Ishikawa (cell line): ENCODE data around the gene TMEM40.

ENCODE experiments used
- CEBPB ChIP-seq: IDR thresholded peaks from 2 replicates; pipeline ENCODE4 v1.6.1; 2012
- CREB1 ChIP-seq: IDR thresholded peaks from 2 replicates; pipeline ENCODE4 v1.6.1; 2012; ENCODE audit warnings: low read depth
- EGR1 ChIP-seq: IDR thresholded peaks from 2 replicates; pipeline ENCODE4 v1.6.1; 2012
- EP300 ChIP-seq: IDR thresholded peaks from 2 replicates; pipeline ENCODE4 v1.6.1; 2012; ENCODE audit warnings: borderline replicate concordance
- FOXM1 ChIP-seq: IDR thresholded peaks from 2 replicates; pipeline ENCODE4 v1.6.1; 2012; ENCODE audit warnings: low read depth, borderline replicate concordance
- NFIC ChIP-seq: IDR thresholded peaks from 2 replicates; pipeline ENCODE4 v1.6.1; 2012
- RAD21 ChIP-seq: IDR thresholded peaks from 2 replicates; pipeline ENCODE4 v1.6.1; 2012; ENCODE audit warnings: low read depth
- TAF1 ChIP-seq: IDR thresholded peaks from 2 replicates; pipeline ENCODE4 v1.6.1; 2012; ENCODE audit warnings: low read depth, mild to moderate bottlenecking
- TCF12 ChIP-seq: IDR thresholded peaks from 2 replicates; pipeline ENCODE4 v1.6.1; 2012; ENCODE audit warnings: low read depth
- TEAD4 ChIP-seq: IDR thresholded peaks from 2 replicates; pipeline ENCODE4 v1.6.1; 2012
- YY1 ChIP-seq: IDR thresholded peaks from 2 replicates; pipeline ENCODE4 v1.6.1; 2012; ENCODE audit warnings: low read depth
- ZBTB7A ChIP-seq: IDR thresholded peaks from 2 replicates; pipeline ENCODE4 v1.6.1; 2012; ENCODE audit warnings: low read depth
- TF ChIP-seq, protein P1 (sequence below): IDR thresholded peaks from 2 replicates; pipeline ENCODE4 v1.6.1; 2012; ENCODE audit warnings: low read depth, mild to moderate bottlenecking
- TF ChIP-seq, protein P2 (sequence below): IDR thresholded peaks from 2 replicates; pipeline ENCODE4 v1.6.1; 2012
- TF ChIP-seq, protein P3 (sequence below): IDR thresholded peaks from 2 replicates; pipeline ENCODE4 v1.6.1; 2012

The TMEM40 gene

DNA sequence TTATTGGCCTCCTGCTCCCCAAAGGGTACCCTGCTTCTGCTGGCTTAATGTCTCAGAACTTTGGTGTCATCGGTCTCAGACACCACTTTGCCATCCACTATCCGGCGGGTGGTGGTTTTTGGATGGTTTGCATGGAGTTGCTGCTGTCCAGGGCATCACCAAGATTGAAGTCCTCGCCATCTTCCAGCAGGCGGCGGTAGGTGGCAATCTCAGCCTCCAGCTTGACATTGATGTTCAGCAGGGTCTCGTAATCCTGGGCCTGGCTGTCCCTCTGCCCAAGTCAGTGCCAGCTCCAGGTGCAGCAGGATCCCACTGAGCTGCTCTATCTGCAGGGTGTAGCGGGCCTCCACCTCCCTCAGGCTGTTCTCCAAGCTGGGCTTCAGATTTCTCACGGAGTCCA lies 28.3 kb upstream of the TMEM40 start:
- TF ChIP-seq RAD21: peak; percentile 40

DNA sequence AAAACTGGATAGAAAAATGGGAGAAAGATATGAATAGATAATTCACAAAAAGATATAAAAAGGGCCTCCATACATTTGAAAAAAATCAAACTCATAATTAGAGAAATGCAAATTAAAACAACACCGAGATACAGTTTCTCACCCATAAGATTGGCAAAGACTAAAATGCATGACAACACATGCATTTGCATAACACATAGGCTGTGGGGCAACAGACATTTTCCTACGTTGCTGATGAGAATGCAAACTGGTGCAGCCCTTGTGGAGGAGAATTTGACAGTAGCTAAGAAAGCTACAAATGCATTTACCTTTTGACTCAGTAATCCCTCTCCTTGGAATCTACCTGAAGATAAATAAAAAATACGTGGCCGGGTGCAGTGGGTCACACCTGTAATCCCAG lies 26.0 kb upstream of the TMEM40 start:
- no peak for TF ChIP-seq NFIC
- TF ChIP-seq RAD21: no peak
- no peak for TF ChIP-seq EGR1
- no peak for TF ChIP-seq TEAD4
- TF ChIP-seq, protein P1, sequence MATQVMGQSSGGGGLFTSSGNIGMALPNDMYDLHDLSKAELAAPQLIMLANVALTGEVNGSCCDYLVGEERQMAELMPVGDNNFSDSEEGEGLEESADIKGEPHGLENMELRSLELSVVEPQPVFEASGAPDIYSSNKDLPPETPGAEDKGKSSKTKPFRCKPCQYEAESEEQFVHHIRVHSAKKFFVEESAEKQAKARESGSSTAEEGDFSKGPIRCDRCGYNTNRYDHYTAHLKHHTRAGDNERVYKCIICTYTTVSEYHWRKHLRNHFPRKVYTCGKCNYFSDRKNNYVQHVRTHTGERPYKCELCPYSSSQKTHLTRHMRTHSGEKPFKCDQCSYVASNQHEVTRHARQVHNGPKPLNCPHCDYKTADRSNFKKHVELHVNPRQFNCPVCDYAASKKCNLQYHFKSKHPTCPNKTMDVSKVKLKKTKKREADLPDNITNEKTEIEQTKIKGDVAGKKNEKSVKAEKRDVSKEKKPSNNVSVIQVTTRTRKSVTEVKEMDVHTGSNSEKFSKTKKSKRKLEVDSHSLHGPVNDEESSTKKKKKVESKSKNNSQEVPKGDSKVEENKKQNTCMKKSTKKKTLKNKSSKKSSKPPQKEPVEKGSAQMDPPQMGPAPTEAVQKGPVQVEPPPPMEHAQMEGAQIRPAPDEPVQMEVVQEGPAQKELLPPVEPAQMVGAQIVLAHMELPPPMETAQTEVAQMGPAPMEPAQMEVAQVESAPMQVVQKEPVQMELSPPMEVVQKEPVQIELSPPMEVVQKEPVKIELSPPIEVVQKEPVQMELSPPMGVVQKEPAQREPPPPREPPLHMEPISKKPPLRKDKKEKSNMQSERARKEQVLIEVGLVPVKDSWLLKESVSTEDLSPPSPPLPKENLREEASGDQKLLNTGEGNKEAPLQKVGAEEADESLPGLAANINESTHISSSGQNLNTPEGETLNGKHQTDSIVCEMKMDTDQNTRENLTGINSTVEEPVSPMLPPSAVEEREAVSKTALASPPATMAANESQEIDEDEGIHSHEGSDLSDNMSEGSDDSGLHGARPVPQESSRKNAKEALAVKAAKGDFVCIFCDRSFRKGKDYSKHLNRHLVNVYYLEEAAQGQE: no peak
- TF ChIP-seq TAF1: no peak
- TF ChIP-seq, protein P2, sequence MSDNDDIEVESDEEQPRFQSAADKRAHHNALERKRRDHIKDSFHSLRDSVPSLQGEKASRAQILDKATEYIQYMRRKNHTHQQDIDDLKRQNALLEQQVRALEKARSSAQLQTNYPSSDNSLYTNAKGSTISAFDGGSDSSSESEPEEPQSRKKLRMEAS: no peak
- TF ChIP-seq FOXM1: no peak
- no peak for TF ChIP-seq ZBTB7A
- TF ChIP-seq YY1: no peak
- TF ChIP-seq CREB1: no peak
- no peak for TF ChIP-seq EP300
- TF ChIP-seq, protein P3, sequence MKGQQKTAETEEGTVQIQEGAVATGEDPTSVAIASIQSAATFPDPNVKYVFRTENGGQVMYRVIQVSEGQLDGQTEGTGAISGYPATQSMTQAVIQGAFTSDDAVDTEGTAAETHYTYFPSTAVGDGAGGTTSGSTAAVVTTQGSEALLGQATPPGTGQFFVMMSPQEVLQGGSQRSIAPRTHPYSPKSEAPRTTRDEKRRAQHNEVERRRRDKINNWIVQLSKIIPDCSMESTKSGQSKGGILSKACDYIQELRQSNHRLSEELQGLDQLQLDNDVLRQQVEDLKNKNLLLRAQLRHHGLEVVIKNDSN: no peak
- no peak for TF ChIP-seq TCF12

DNA sequence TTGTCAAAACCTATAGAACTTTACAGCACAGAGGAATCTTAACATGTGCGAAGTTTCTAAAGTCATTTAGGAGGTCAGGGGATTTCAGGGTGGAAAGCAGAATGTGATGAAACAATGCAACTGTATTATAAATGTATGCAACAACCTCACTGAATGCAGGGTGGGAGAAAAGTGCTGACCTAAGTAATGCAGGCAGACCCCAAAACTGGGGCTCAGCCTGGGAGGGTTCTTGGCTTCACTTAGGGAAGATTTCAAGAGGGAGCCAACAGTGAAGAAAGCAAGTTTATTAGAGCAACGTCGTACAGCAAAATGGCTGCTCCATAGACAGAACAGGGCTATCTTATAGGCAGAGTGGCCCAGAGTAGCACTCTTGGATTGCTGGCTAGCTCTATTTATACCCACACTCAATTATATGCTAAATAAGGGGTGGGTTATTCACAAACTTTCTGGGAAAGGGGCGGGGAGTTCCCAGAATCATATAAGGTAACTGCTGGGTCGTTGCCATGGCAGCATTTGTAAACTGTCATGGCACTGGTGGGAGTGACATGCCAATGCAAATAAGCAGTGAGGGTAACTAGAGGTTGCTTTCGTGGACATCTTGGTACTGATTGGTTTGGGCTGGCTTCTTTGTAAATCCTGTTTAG lies 23.2 kb upstream of the TMEM40 start:
- TF ChIP-seq YY1: peak; percentile 77
- TF ChIP-seq, protein P2: no peak

DNA sequence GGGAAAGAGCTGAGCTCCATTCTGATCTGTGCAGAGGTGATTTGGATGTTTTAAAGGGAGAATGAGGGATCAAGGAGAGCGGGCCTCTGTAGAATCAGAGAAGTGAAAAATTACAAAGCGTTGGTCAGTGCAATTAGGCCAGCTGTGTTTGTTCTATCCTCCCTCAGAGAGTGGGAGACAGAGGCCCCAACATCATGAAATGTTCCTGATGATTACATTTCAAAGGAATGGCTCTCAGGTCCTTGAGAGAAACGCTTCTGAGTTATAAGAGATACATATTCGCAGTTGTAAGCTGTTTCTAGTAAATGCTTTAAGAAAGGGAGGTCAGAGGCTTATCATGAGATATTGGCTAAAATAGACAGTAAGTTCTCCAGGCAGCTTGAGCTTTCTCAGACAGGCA lies 21.7 kb upstream of the TMEM40 start:
- TF ChIP-seq CEBPB (no peak), NFIC (no peak), FOXM1 (no peak), ZBTB7A (no peak), RAD21 (no peak), YY1 (no peak), TEAD4 (no peak), EP300 (no peak), TCF12 (no peak), EGR1 (no peak)
- TF ChIP-seq, protein P3: no peak
- TF ChIP-seq, protein P2: no peak
- TF ChIP-seq, protein P1: no peak

DNA sequence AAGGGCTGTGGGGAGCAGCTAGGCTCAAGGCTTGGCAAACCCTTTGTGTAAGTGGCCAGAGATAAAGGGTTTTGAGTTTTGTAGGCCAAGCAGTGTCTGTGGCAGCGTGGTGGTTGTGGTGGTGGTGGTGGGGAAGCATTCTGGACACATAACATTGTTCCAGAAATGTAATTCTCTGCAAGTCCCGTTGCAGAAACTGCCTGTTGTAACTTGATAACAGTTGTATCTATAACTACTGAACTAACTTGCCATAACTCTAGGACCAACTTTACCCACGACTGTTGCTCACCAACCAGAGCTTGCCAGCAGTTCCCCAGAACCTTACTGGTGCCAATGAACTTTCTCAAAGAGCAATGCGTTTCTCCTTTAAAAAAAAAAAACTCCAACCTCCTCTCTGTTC lies 18.1 kb upstream of the TMEM40 start:
- TF ChIP-seq, protein P3: no peak
- TF ChIP-seq EGR1 (no peak), ZBTB7A (no peak), EP300 (no peak), CEBPB (no peak), CREB1 (no peak), RAD21 (no peak), TCF12 (no peak), YY1 (no peak), TEAD4 (no peak), TAF1 (no peak), FOXM1 (no peak), NFIC (no peak)
- TF ChIP-seq, protein P2: no peak
- TF ChIP-seq, protein P1: no peak
